Activated T-helper 9 cell treated with anti-CD3 and anti-CD28 coated beads, Interleukin-2, amount 50 U/mL, for 16 hours (primary cell): ENCODE data around the gene RBPMS2.
A peak's percentile ranks its signal among the peaks of the same experiment; 100 is the strongest.

ENCODE experiments used
- DNase-seq: peaks from one replicate; pipeline ENCODE4 v3.0.0-alpha.2; 2020; ENCODE audit warnings: low read depth

The RBPMS2 gene

DNA sequence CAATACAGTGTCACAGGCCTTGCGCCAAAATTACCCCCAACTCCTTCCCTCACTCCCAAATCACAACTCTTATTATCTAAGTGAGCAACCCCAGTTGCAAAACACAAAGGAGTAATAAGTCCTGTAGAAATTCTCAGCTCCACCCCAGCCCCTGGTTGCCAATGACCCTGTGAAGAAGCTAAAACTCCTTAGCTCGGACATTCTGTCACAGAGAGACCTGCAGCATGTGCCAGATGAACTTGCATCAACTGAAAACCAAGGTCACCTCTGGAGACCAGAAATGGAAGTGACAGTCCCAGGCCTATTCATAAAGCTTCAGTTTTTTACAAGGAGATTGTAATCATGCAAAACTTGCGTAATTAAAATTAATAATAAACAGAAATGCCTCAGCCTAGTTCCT lies 55.2 kb downstream of the RBPMS2 start:
- no peak for DNase-seq

DNA sequence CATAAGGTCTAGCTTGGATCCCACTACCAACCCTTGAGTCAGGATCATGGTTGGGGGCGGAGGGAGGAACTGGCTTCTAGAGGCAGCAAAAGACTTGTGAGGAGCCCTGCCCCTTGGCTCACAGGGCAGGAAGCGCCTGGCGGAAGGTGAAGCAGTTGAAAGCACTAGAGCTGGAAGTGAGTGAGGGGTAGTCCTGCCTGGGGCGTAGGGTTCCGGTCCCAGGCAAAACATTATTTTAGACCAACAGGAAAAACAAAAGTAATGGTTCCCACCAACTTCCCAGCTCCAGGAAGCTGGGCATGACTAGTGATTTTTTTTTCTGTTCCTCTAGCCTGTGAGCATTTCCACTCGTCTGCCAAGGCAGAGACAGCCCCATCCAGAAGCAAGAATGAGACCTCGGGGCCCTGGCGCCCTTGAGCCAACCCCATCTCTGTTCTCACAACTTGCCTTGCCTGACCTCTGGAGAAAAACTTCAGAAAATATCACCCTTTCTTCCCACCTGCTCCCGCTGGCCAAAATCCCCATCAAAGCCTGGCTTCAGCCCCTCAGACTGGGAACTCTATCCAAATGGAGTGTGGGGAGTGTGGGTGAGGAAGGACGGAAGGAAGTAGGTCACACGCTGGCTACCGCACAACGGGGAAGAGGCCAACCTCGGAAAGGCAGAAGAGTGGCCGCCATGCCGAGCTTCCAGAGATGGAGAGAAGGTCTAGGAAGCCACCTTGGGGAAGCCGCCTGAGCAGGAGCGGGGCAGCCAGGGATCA lies 57.5 kb downstream of the RBPMS2 start:
- no peak for DNase-seq

DNA sequence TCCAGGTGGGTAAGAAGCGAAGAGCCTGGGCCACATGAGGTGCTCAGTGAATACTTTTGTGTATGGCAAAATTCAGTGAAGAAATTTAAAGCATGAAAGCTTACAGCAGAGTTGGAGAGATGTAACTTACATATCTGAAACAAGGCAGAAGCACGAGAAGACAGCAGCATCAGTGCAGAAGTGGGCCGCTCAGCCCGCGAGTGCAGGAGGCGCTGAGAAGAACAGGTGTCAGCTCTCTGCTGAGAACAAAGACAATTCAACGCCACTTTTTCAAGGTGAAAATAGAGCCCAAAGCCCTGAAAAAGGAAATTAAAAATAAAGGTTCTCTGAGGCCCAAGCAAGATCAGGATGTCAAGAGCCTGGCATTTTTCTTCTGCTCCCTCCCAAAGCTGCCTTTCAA lies 58.3 kb downstream of the RBPMS2 start:
- DNase-seq: no peak

DNA sequence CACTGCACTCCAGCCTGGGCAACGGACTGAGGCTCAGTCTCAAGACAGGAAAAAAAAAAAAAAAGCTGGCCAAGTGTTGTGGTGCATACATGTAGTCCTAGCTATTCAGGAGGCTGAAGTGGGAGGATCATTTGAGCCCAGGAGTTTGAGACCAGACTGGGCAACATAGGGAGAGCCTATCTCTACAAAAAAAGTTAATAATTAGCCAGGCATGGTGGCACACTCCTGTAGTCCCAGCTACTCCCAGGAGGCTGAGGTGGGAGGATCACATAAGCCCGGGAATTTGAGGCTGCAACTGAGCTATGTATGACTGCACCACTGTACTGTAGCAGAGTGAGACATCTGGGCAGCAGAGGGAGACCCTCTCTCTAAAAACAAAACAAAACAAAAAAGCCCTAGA lies 58.9 kb downstream of the RBPMS2 start:
- DNase-seq: no peak

DNA sequence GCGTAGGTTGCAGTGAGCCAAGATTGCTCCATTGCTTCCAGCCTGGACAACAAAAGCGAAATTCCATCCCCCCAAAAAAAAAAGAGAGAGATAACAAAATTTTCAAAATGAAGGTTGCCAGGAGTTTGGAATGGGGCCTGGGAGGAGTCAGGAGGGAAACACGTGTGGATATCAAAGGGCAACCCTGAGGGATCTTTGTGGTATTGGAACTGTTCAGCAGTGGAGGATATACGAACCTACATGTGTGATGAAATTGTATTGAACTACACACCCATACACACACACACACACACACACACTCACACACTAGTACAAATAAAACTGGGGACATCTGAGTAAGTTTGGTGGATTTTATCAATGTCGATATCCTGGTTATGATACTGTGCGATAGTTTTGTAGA lies 61.8 kb downstream of the RBPMS2 start:
- no peak for DNase-seq

DNA sequence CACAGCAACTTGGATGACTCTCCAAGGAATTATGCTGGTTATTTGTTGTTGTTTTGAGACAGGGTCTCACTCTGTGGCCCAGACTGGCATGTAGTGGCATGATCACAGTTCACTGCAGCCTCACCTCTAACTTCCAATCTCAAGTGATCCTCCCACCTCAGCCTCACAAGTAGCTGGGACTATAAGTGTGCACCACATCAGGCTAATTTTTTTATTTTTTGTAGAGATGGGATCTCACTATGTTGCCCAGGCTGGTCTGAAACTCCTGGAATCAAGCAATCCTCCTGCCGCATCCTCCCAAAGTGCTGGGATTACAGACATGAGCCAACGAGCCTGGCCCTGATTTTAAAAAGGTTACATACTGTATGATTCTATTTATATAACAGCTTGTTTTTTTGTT lies 63.0 kb downstream of the RBPMS2 start:
- DNase-seq: no peak

DNA sequence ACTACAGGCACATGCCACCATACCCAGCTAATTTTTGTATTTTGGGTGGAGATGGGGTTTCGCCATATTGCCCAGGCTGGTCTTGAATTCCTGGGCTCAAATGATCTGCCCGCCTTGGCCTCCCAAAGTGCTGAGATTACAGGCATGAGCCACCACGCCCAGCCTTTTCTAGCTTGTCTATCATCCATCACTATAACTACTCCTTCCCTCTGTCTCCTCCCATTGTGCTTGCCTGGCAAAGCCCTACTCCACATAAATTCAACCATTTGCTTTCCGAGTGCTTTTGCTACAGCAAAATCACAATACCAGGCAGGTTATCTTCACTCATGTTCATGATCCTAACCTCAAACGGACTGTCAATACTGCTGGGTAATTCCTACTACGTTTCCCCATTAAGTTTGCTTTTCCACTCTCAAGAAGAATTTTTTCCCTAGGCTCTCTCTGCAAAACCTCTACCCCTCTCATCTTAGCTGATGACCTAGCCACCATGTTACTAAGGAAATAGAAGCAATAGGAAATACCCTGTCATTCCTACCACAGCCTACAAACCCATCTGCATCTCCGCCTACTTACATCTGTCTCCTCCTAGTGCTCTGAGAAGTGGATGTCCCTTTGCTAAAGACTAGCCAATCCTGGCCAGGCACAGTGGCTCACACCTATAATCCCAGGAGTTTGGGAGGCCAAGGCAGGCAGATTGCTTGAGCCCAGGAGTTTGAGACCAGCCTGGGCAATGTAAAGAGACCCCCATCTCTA lies 64.5 kb downstream of the RBPMS2 start:
- DNase-seq: no peak

DNA sequence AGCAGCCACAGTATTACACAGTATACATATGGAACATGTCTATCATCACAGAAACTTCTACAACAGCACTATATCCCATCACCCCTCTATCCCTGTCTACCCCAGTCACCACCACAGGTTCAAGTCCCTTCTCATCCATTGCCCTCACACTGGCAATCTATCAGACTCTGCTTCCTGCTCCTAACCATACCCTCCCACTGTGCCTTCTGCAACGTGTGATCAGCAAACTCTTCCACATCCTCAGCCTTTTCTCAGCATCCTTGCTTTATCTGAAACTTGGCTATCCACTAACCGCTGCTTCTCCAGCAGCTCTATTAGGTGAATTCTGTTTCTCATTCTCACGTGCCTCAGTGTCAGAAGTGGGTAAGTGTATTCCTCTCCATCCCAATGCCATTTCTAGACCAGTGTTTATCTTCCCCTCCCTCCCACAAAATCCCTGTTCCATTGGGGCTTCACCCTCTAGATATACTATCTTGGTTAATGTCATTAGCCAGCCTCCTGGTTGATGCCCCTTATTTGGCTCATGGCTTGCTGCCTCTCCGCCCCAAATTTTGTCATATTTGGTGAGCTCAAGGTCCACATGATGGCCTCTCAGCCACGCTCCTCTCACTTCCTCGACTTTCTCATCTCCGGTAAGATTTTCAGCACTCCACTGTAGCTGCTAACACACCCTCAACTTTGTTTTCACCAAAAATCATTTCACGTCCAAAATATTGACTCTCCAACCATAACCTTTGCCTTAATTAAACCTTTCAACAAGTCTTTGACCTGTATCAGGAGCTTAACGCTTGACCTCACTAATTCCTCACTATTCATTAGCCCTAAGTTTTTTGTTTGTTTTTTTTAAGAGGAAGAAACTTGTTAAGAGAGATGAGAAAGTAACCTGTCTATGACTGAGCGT lies 69.1 kb downstream of the RBPMS2 start:
- no peak for DNase-seq

DNA sequence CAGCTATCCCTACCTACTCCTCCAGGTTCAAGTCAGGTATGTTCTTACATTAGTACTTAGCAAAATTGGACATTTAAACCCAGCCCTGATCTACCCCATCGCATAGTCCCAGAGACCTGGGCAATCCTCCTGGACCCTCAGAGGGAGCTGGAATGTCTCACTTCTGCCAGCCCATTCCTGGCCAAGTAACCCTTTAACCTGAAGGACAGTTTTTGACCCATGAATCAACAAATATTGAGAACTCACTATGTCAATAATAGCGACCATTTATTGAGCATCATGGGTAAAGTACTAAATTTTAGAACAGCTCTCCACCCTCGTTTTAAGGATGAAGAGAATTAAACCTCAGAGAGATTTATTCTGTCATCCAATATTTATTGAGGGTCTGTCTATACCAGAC lies 70.4 kb downstream of the RBPMS2 start:
- DNase-seq: no peak

DNA sequence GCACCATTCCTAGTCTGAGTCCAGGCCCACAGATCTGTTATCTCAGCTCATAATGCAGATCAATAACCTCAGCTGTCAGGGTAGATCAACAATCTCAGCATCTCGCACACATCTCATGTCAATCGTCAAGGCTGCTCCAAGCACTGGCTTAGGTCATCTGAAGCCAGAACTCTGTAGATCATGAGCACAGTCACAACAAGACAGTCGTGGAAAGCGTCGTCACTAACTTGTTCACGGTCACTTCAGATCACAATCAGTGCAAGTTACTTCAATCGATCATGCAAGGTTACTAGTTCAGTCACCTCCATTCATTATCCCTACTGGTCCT lies 71.8 kb downstream of the RBPMS2 start:
- no peak for DNase-seq

DNA sequence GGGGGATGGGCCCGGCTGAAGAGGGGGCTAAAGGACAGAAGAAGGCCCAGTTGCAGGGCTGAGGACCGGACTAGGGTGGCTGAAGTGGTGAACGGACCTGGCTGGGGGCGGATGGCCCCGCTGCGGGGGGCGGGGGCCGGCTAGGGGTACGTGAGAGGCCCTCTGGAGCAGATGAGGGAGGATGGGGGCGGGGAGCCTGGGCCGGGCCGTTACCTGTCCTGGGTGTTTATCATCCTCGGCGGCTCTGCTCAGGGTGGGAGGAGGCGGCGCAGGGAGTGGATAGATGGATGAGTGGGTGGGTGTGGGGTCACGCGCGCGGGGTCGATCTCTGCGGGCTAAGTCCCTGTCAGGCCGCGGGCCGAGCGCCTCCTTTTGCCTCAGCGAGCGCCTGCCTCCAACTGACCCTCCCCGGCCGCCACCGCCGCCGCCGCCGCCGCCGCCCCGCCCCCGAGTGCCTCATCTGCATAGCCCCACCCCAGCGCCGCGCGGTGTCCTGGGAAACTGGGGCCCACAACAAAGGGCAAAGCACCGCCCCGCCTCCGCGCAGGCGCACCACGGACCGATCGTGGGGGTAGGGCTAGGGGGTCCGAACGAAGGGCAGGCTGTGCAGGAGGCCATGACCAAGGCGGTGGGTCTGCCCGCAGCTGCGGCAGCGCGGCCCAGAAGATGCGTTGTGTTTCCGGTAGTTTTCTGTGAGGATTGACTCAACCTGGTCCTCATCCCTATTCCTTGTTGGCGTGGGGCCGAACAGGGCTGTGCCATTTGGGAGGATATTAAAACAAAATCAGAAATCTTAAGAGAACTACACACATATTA lies 72.4 kb downstream of the RBPMS2 start:
- peak; percentile 94 for DNase-seq

DNA sequence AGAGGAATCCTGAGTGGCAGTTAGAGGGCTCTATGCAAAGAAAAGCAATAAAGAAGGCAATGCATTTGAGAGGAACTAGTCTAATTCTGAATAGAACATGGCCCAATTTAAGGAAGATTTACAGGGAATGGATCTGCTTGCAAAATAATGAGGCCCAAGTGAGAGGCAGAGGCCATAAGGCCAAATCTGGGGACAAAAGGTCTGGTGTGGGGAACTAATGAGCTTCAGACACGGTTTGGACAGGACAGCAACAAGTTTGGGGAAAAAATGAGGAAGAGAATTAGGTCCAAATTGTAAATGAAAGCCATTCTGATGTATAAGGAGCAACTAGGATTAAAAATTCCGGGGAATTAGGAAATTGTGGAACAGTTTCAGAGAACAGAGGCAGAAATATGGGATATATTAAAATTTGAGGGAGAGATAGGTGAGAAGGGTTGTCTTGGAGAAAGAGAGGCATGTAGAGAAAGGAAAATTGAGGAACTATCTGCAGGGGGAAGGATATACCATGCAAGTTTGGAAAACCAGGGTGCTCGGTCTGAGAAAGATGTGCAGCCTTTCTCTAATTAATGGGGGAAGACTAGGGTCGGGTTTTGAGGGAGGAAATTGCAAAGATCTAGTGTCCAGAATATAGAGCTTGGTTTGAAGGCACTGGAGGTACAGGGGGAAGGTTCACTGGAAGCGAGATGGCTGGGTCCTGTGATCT lies 73.8 kb downstream of the RBPMS2 start:
- DNase-seq: no peak

DNA sequence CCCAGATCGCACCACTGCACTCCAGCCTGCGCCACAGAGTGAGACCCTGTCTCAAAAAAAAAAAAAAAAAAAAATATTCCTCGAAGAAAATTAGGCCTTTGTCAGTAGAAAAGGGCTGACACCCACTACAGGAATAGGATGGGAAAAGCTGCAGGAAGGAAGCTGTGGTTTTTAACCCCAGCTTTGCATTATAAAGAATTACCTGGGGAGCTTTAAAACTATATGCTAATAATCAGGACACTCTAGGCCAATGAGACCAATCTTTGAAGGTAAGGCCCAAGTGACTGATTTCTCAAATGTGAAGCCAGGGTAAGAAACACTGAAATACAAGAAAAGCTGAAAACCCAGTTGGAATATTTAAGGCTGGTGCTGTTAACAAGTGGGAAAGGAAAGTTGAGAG lies 74.3 kb downstream of the RBPMS2 start:
- no peak for DNase-seq

DNA sequence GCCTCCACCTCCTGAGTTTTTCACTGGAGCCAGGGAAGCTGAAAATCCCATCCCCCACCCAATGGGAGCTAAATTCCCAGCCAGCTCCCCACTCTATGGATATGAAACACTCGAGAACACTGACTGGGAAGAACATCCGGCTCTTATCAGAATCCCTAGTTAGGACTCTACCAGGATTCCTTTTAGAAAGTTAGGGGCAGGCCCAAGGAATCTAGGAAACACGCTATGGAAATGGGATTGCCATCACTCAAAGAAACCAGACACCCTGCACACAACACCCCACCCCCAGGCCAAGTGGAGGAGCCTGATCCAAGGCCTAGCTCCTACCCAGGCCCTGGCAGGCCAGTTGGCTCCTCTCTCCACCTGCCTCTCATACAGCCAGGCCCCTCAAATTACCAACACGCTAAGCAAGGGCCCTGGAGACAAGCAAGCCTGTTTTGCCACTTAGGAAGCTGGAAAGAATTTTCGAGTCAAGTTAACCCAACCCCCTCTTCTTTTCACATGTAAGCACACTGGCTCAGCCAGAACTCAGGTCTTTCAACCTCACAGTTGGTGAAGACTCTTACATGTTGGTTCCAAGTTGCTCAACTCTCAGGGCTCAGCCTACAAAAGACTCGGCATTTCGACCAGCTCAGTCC lies 75.5 kb downstream of the RBPMS2 start:
- no peak for DNase-seq

DNA sequence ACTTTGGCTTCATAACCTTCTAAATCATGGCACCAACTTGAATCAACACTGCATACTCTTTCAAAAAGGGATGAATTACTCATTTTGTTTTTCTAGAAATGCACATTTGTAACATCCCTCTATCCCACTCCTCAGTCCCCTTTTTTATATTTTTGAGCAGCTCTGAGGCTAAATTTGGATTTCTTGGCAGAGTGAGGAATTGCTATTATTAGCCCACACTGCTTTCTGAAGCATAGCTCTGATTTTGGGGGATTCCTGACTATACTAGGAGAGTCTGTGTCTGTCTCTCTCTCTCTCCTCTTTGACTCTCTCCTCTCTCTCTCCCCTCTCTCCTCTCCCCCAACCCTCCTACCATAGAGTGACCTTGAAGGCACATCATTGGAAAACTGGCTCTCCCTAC lies 76.6 kb downstream of the RBPMS2 start:
- no peak for DNase-seq

DNA sequence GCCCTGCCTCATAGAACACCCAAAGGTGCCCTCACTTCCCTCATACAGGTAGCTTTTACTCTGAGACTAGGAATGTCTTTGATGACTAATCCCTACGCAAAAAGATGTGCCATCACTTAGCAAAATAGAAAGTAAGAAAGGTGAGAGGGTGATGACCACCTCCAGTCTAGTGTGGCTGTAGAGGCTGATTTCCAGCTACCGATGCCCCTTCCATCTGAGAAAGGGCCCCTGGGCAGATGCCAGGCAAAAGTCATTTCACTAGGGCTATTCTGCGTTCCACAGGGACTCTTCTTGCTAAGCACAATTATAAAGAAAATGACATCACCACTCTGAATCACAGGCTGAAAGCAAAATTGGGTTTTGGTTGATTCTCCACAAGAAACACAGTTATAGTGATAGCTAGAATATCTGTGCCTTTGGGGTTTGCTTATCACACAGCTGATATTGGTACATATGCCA lies 77.4 kb downstream of the RBPMS2 start:
- peak; percentile 8 for DNase-seq

DNA sequence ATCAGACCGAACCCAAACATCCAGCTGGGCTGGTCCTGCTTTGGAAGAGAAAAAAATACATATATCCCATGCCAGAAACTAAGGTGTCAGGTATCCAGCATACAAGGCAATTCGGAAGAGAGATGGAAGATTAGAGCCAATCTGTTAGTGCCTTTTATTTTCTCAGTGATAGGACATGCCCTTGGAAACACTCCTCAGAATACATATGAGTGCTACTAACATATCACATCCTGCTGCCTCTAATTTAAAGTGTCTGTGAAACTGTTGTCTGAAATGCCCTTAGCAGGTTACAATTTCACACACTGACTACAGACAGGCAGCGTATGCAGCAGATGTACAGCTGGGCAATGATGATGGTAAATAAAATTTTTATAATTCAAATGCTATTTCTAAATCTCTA lies 78.9 kb downstream of the RBPMS2 start:
- no peak for DNase-seq

DNA sequence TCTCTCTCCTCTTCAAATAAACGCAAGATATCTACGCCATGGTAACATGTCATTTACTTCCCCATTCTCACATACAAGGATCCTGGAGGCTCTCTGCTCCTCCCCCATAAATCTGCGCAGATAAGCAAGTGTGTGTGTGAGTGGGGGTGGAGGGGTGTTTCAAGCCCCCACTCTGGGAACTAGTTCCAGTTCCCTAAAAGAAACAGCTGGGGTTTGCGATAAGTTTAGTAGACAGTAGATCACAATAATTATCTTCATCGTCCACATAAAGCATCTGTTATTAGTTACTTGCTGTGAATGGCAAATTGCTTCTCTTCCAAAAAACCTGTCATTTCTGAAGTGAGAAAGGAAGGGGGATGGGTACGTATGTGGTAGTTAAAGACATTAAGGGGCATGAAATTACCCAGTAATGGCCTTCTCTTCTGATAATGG lies 79.8 kb downstream of the RBPMS2 start:
- no peak for DNase-seq

DNA sequence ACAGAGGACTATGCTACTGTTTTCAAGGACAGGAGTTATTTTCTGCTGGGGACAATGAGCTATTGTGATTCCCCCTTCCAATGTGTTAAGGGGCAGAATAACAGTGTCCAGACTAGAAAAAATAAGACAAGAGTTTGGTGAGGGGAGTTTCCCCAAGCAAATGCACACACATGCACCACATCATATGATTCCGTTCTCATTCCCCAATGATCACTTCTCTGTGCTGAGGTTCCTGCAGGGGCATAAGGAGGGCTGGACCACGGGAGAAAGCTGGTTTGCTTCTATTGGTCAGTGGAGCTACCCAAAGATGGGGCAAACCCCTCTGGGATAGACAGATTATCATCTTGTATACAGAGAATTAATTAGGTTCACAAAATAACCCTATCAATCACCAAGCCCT lies 80.6 kb downstream of the RBPMS2 start:
- no peak for DNase-seq

DNA sequence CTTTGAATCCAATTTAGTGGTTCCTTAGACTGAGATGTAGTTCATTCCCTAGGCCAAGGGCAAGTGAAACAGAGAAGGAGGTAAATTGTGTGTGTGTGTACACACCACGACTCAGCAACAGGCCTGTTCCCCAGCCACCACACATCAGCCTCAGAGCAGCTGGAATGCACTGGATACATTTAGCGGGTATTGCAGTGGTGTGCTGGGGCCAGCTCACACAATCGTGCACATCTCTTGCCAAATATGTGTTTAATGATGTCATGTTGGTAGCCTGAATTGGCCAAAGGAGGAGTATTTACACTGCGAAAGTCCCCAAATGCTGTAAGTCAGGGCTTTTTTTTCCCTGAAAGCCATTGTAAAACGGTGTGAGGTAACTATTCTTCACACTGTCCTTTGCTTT lies 82.3 kb downstream of the RBPMS2 start:
- DNase-seq: no peak
